Fibroblast of upper back skin (primary cell): ENCODE results near the gene C2CD2L.
"Not testable (repeated sequence)": the region's sequence is repeated elsewhere in the genome, so short reads cannot be mapped to it uniquely, and the experiment has no call there.

Experiments
- DNase-seq: peaks from one replicate; pipeline ENCODE4 v3.0.0-alpha.2; 2013

C2CD2L gene

DNA sequence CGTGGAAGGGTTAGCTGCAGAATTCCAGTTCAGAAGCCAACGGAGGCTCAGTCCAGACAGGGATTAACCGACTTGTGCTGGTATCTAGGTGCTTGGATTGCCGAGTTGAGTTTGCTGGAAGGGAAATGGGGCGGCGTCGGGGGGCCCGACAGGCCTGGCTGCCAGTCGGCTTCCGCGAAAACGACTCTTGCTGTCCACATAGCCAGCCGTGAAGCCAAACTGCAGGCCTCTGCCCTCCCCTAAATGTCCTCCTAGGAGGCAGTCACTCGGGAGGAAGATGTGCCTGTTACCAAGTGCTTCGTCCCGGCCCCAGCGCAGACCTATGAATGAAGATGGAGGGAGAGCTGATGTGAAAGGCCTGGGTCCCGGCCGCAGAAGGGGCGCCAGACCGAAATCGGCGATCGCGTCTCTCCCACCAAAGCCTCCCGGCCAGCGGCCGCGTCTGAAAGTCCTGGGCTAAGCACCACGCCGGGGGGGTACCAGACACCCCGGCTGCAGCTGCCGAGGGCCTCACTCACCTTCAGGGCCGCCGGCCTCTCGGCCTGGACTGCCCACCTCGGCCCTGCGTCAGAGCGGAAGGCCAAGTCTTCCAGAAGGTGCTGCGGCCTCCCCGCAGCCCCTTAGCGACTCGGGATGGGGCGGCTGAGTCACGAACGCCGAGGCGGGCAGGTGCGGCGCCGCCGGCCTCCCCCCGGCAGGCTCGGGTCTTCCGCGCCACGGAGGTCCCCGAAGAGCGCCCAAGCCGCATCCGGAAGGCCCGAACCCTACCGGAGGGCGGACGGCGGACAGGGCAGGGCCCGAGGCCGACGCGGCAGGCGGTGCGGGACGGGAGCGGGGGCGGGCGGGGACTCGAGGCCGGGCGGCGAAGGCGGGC, 13.0 kb upstream of the C2CD2L start:
- peak; percentile 16 for DNase-seq

DNA sequence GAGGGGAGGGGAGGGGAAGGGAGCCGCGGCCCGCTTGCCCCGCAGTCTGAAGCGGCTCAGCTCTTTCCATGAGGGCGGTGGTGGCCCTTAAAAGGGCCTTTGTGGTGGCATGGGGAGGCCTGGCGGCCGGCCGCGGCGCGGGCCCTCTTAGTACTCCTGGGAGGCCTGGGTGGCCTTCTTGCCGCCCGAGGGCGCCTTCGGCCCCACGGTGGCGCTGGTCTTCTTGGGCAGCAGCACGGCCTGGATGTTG, 12.4 kb upstream of the C2CD2L start:
- DNase-seq, result peak; percentile 77

DNA sequence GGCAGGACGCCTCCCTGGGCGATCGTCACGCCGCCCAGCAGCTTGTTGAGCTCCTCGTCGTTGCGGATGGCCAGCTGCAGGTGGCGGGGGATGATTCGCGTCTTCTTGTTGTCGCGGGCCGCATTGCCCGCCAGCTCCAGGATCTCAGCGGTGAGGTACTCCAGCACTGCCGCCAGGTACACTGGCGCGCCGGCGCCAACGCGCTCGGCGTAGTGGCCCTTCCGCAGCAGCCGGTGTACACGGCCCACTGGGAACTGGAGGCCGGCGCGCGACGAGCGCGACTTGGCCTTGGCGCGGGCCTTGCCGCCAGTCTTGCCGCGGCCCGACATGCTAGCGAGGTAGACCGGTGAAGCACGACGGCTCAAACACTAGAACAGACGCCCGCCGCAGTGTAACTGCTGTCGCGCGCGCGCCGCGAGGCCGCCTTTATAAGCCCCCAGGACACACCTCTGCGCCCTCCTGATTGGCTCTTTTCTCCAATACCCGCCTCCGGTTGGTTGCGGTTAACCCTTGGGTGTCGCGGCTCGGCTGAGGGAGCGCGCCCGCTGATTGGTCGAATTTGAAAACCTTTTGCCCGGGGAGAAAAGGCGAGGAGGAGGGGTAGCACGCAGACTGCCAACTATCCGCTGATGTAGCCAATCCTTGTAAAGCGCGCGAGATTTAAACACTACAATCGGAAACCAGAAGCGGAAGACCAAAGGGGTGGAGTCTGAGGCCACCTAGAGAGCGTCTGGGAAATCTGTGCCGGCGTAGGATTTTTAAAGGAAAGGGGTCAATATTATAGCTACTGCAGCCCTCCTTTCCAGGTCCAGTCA, 11.9 kb upstream of the C2CD2L start:
- peak; percentile 100 for DNase-seq

DNA sequence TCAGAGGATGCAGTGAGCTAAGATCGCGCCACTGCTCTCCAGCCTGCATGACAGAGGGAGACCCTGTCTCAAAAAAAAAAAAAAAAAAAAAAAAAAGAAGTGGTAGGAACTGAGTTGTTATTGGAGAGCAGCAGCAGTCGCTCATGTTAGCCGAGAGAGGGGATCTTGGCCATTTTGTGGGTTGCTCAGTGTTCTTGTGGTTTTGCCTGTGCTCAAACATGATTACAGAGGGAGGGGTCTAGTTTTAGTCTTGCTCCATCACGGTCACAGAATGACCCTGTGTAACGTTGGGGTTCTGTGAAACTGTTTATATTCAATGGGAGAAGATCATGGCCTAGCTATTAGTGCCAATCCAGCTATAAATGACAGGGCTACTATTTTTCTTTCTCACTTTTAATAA, 7.4 kb upstream of the C2CD2L start:
- no peak for DNase-seq

DNA sequence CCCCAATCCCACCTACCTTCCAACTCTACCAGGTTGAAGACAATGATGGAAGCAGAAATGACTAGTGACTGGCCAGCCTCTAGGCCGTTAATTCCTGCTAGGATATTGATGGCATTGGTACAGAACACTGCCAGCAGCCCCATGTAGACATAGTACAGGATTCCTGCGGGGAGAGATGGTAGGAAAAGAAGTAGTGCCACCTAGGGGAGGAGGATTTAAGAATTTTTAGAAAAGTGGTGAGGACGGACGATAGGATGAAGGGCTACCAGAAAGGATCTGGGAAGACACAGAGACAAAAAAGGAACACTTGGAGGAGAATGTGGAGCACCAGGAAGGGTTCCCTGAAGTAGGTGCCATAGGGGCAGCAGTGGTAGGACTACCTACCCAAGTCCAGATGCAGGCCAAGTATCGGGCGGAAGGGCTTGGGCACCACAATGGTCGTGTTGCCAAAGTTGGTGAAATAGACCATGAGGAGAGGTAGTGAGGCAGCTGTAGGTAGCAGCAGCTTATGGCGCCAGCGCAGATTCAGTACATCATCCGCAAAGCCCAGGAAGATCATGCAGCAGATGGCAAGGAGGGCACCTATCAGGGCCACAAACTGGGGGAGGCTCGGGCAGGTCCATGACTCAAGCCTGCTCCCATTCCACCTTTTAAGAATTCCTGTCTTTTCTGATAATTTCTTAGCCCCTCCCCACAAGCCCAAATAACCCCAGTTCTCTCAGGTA, 6.7 kb upstream of the C2CD2L start:
- DNase-seq, result peak; percentile 52

DNA sequence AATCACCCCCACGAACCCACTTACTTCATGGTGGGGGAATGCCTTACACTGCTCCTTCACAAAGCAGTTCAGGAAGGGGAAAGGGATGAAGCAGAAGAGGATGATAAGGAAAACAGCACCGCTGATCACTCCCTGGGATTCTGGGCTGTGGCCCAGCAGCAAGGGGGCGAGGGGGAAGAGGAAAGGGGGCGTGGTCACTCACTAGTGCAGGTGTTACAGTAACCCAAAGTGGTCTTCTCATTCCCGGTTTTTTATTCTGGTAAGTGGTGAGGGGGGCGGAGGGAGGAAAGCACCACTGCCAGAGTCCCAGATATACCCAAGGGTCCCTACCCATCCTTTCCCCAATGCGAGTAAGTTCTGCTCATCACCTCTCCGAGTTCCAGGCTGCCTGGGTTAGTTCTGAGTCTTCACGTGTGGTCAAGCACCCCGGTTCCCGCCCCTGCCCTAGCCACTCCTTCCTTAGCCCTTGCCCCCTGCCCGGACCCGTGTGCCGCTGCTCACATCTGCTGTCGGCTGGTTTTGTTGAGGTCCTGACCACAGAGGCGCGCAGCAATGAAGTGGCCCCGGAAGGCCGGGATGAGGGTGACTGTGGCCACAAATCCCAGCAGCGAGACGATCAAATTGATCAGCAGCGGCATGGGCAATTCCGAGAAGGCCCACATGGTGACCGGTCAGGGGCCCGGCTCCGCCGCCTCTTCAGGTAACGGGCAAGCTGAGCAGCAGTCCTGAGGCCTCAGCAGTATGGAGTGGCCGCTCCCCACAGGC, 6.0 kb upstream of the C2CD2L start:
- no peak for DNase-seq

DNA sequence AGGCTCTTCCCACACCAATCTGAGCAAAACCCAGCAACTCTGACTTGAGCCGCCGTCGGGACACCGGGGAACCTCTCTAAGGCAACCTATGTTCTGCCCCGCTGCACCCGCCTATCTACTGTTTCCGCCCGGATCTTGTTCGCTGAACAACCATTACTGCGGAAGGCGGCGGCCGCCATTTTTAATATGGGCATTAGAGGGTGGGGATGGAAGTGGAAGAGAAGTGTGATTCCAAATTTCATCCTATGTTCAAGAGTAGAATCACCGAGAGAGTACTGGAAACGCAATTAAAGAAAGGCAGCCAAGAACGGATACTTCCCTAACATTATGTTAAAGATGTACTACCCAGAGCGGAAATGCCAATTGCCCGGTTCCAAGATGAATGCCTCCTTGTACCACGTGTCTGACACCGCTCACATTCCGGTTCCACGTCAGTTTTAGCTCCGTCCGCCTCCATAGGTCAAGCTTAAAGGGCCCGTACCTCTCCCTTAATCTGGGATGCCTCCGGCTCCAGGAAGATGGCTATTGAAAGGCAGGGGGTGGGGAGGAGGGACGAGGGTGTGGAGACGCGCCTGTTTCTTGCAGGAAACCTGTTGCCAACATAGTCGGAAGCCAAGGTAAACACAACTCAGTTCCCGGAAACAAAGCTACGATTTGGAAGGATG, 5.3 kb upstream of the C2CD2L start, which contains the start of gene DPAGT1:
TSS of gene DPAGT1 (minus strand) at position 95 of the 665 bp plus-strand sequence. CDS start 198 bp downstream, outside the sequence.
- DNase-seq, result peak; percentile 98

DNA sequence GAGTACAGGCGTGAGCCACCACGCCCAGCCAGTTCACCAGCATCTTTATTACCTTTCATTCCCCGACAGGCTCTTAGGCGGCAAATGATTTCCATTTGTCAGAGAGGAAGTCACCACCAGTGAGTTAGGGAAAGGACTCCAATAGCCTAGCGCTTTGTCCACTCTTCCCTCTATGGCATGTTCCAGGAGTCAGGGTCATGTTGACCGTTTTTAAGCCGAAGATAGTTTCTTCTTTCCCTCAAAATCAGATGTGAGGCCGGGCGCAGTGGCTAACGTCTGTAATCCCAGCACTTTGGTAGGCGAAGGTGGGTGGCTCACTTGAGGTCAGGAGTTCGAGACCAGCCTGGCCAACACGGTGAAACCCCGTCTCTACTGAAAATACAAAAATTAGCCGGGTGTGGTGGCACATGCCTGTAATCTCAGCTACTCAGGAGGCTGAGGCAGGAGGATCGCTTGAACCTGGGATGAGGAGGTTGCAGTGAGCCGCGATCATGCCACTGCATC, 3.9 kb upstream of the C2CD2L start:
- DNase-seq, result not testable (repeated sequence)

DNA sequence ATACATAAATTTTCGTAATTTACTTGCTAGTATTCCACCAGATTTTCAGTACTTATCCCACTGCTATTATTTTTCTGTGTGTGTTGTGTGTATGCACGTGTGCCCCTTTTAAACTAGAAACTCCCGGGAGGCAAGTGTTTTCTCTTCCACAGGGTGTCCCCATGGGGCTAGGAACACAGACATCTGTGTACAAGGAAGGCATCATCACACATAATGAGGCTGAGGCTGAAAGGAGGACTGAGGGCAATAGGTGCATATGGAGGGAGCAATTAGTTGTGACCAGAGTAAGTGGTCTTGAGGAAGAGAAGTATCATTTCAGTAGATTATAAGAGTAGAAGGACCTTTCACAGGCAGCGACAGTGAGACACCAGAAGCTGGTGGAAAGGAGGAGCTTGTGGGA, 3.4 kb upstream of the C2CD2L start:
- no peak for DNase-seq

DNA sequence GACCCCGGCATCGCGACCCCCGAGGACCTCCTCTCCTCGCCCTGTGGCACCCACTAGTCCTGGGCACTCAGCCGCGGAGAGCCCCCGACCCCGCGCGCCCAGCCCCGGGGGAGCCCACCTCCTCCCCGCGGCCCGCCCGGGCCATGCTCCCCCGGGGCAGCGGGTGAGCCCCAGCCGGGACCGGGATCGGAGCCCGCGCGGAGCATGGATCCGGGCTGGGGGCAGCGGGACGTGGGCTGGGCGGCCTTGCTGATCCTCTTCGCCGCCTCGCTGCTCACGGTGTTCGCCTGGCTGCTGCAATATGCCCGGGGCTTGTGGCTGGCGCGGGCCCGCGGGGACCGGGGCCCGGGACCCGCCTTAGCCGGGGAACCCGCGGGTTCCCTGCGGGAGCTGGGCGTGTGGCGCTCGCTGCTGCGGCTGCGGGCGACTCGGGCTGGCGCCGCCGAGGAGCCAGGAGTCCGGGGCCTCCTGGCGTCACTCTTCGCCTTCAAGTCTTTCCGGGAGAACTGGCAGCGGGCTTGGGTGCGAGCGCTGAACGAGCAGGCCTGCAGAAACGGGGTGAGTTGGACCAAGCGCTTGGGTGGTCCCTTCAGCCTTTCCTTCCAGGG, 498 bp downstream of the C2CD2L start:
- no peak for DNase-seq

DNA sequence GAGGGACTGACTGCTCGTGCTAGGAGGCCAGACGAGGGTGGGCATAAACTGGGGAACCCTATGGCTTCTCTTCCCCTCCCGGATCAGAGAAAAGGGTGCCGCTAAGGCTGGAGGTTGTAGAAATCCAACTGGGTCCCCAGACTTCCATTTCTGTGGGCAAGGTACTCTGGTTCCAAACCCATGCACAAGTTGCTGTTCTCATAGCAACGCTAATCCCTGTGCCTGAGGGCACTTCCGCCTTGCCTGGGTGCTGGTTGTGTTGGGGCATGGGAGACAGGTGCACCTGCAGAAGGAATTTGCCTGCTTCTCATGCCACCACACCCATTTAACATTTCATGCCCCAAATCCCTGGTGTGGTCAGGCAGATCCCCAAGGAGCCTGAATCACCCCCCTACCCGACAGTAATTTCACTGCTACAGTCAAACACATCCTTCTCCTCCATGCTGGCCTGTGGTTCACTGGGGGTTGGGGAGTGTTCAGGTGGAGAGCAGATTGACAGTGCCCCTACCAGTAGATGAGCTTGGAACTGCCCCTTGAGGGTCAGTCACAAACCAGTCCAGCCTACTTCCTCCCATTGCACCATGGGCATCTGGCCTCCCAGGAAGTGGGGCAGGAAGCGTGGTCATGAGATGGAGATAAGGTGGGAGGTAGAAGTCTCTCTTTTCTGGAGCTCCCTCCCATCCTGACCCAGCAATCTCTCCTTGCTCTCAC, 1.2 kb downstream of the C2CD2L start:
- no peak for DNase-seq

DNA sequence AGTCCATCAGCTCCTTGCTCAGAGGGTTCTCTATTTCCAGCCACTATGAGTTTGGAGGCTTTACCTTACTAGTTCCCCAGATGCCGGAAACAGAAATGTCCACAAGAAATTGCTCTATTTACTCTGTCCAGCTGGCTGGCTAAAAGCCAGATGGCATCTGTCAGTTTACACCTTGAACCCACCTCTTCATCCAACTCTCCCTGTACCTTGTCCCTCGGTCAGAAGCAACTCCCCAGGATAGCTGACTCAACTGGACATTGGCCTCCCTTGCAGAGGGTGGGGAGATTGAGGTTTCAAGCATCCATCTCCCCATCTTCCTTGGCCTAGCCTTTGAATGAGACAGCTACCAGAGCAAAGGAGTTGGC, 1.7 kb downstream of the C2CD2L start:
- DNase-seq, result no peak

DNA sequence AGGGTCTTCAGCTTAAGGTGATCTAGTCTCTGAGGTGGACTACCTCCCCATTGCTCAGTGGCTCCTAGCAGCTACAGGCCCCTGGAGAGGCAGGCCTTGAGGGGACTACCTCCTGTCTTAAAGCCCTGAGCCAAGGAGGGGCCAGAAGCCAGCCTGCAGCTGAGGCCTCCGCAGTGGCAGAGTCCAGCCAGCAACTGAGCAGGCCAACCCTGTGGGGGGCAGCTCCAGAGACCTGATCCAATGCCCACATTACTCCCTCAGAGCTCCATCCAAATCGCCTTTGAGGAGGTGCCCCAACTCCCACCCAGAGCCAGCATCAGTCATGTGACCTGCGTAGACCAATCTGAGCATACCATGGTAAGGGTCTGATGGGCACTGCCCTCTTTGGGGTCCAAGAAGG, 2.7 kb downstream of the C2CD2L start:
- no peak for DNase-seq

DNA sequence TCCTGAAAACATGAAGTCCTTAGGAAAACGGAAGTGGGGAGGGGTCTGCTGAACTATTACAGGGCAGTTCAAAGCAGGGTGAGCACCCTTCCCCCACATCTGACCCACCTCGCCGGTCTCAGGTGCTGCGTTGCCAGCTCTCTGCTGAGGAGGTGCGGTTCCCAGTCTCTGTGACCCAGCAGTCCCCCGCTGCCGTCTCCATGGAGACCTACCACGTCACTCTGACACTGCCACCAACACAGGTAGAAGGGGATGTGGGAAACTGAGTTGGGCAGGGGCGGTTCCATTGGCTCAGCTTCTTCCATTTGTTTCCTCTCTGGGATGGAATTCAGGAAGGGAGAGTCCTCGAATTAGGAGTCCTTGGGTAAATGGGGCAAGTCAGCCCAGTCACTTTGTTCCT, 3.3 kb downstream of the C2CD2L start:
- DNase-seq, result no peak

DNA sequence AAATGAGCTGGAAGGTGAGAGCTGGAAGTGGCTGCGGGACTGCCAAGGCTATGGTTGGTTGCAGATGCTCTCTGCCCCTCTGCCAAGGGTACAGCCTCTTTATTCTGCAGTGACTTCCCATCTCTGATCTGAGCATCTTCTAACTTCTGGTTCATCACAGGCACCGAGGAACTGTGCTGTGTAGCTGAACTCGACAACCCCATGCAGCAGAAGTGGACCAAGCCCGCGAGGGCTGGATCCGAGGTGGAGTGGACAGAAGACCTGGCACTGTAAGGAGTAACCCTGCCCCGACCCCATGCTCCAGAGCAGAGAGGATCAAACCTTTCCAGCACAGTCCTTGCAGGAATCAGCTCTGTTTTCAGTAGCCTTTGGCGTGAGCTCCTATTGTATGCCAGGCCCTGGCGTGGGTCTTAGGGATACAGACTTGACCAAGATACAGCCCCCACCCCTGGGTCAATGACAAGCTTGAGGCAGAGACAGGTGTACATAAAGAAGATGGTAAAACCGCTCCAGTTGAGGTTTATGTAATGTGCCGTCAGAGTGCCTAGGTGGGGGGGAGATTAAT, 4.3 kb downstream of the C2CD2L start:
- DNase-seq, result no peak

DNA sequence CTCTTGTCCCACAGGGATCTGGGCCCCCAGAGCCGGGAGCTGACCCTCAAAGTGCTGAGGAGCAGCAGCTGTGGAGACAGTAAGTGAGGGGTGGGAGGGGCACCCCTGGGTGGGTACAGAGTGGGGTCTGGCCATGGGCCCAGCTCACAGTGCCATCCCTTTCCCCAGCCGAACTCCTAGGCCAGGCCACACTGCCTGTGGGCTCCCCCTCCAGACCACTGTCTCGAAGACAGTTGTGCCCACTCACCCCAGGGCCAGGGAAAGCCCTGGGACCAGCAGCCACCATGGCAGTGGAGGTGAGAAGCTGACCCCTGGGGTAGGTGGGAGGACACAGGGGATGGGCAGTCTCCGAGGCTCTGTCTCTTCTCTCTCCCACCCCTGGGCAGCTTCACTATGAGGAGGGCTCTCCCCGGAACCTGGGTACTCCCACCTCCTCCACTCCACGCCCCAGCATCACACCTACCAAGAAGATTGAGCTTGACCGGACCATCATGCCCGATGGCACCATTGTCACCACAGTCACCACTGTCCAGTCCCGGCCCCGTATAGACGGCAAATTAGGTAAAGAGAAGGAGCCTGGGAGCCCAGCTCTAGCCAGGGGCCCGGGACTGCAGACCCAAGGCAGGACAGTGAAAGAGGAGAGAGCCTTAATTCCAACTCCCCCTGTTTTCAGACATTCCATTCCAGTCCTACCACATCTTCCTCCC, 5.3 kb downstream of the C2CD2L start:
- no peak for DNase-seq

DNA sequence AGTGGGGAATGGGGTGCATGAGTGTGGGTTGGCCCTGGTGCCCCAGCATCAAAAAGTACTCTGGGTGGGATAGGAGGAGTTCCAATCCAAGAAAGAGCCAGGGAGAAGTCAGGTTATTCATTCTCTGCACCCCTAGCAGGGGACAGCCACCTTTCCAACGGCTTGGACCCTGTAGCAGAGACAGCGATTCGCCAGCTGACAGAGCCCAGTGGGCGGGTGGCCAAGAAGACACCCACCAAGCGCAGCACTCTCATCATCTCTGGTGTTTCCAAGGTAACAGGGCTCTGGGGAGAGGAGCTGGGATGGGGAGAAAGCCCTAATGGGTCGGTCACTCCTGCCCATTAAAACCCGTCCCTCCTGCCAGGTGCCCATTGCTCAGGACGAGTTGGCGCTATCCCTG, 6.6 kb downstream of the C2CD2L start:
- DNase-seq, result no peak

DNA sequence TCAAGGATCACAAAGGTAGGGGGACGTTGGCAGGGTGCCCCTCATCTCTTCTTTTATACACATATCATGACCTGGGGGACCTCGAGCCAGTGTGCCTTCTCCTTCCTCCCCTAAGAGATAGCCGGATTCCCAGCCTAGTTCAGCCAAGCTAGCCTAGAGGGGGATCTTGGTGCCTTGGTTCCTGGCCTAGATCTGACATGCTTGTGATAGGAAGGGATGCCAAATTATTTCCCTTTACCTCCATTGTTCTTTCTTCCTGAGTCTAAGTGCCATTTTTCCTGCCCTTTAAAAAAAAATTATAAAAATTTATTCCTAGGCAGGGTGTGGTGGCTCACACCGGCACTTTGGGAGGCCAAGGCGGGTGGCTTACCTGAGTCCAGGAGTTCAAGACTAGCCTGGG, 7.2 kb downstream of the C2CD2L start:
- no peak for DNase-seq

DNA sequence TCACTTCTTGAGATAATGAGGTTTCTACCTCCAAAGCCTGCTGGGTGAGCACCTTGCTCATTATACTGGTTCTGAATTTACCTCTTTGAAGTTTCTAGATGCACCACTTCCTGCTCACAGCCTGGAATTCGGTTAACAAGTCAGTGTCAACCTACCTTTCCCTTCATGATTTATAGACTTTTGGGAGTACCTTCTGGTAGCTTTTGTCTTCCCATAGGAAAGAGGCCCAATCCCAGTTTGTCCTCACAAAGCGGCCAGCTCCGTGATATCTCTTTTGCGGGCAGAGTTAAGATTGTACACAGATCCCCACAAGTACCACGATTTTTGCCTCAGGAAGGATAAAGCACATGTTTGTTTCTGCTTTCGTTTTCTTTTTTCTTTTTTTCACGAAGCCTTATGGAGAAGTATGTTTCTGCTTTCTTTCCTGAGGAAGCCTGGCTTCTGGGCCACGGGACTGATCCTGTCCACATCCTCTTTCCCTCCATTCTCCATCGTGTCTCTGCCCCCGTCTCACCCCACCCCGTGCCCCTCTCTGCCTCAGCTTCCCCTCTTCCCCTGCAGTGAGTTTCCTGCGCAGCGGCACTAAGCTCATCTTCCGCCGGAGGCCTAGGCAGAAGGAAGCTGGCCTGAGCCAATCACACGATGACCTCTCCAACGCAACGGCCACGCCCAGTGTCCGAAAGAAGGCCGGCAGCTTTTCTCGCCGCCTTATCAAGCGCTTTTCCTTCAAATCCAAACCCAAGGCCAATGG, 8.5 kb downstream of the C2CD2L start:
- DNase-seq, result no peak
